Measurements from ENCODE around the gene MTR.

GRCh38 chr1:236785477-236785876 is 9.6 kb upstream of the MTR start:
- TF ChIP-seq YY1 (IDR thresholded peaks at IDR 0.05; ENCODE audit: insufficient read depth, insufficient read length) (no peak), SUZ12 (IDR thresholded peaks at IDR 0.05; ENCODE audit: extremely low read depth, insufficient read depth, insufficient read length) (no peak)
